ENCODE measurements around the gene EZR. TPM values are rescaled to one million over a fixed set of nuclear protein-coding genes. Genes with fewer than 3 reads are reported as not detected.
A peak's percentile ranks its signal among the peaks of the same experiment; 100 is the strongest.

EZR gene
- total RNA-seq, 2 experiments from 2014 or later, result 255 to 256 TPM

- intact Hi-C loops (cut with micrococcal nuclease), result loop anchor here (1.0 to 2.0 kb wide), 8 partner anchors 23 to 291 kb away; no protein-coding TSS in a partner anchor
- CTCF ChIA-PET, result interaction anchor here (0.9 kb wide), 1 partner anchor 54 kb away, joined by 3 read pairs; no protein-coding TSS in a partner anchor
- peak overlapping the region; percentile 100 for H3K4me3 Mint-ChIP-seq
- peaks cover 64% of the 10 kb centered on the region for H3K4me1 Mint-ChIP-seq (ENCODE audit: low read depth)
- POLR2A ChIA-PET, result interaction anchor here (0.6 to 2.1 kb wide), 5 partner anchors 9 to 163 kb away, joined by 3 to 7 read pairs (median 6); no protein-coding TSS in a partner anchor
- no peaks in the 10 kb centered on the region for H3K9me3 Mint-ChIP-seq
- DNase-seq, result peak; percentile 40
- H3K27ac Mint-ChIP-seq, result peak overlapping the region; percentile 99
- H3K36me3 Mint-ChIP-seq, result peaks cover 62% of the 10 kb centered on the region
- H3K27me3 Mint-ChIP-seq, result no peaks in the 10 kb centered on the region
Measured at GRCh38 chr6:158815907-158816306, 3.3 kb downstream of the EZR start.

GRCh38 chr6:158815379-158815724 is 3.8 kb downstream of the EZR start:
- no peaks in the 10 kb centered on the region for H3K9me3 Mint-ChIP-seq

GRCh38 chr6:158813032-158813431 is 6.1 kb downstream of the EZR start:
- Mint-ChIP-seq H3K36me3 (peaks cover 88% of the 10 kb centered on the region), H3K27me3 (no peaks in the 10 kb centered on the region), H3K4me1 (ENCODE audit: low read depth) (peaks cover 84% of the 10 kb centered on the region), H3K4me3 (peak overlapping the region; percentile 100), H3K27ac (peak overlapping the region; percentile 99), H3K9me3 (no peaks in the 10 kb centered on the region)
- peak; percentile 39 for DNase-seq
- intact Hi-C loops (cut with micrococcal nuclease), result no loop called here
- ChIA-PET CTCF (interaction anchor here (0.6 to 1.4 kb wide), 5 partner anchors 16 to 187 kb away, joined by 3 read pairs; partner anchors contain the start of gene RSPH3), POLR2A (interaction anchor here (1.0 to 4.2 kb wide), 6 partner anchors 10 to 57 kb away, joined by 3 to 28 read pairs (median 4); no protein-coding TSS in a partner anchor)

More at GRCh38 chr6:158815379-158815724, 3.8 kb downstream of the EZR start:
- H3K27me3 Mint-ChIP-seq, result no peaks in the 10 kb centered on the region
- ChIA-PET POLR2A (no interaction called here), CTCF (no interaction called here)
- peaks cover 67% of the 10 kb centered on the region for H3K36me3 Mint-ChIP-seq
- no peak for DNase-seq
- H3K27ac Mint-ChIP-seq, result peak overlapping the region; percentile 99
- H3K4me1 Mint-ChIP-seq (ENCODE audit: low read depth), result peaks cover 69% of the 10 kb centered on the region
- peak overlapping the region; percentile 100 for H3K4me3 Mint-ChIP-seq
- intact Hi-C loops (cut with micrococcal nuclease), result loop anchor here (2.0 kb wide), 1 partner anchor 63 kb away; no protein-coding TSS in a partner anchor

GRCh38 chr6:158812611-158813010 is 6.6 kb downstream of the EZR start:
- POLR2A ChIA-PET, result interaction anchor here (1.7 to 4.2 kb wide), 2 partner anchors 14 to 57 kb away, joined by 5 to 28 read pairs; no protein-coding TSS in a partner anchor
- Mint-ChIP-seq H3K4me3 (peak overlapping the region; percentile 100), H3K4me1 (ENCODE audit: low read depth) (peaks cover 88% of the 10 kb centered on the region), H3K9me3 (no peaks in the 10 kb centered on the region), H3K36me3 (peaks cover 88% of the 10 kb centered on the region), H3K27ac (peak overlapping the region; percentile 99), H3K27me3 (no peaks in the 10 kb centered on the region)
- no peak for DNase-seq
- intact Hi-C loops (cut with micrococcal nuclease), result no loop called here
- CTCF ChIA-PET, result interaction anchor here (1.1 to 2.5 kb wide), 3 partner anchors 13 to 160 kb away, joined by 3 to 8 read pairs (median 3); no protein-coding TSS in a partner anchor

DNA sequence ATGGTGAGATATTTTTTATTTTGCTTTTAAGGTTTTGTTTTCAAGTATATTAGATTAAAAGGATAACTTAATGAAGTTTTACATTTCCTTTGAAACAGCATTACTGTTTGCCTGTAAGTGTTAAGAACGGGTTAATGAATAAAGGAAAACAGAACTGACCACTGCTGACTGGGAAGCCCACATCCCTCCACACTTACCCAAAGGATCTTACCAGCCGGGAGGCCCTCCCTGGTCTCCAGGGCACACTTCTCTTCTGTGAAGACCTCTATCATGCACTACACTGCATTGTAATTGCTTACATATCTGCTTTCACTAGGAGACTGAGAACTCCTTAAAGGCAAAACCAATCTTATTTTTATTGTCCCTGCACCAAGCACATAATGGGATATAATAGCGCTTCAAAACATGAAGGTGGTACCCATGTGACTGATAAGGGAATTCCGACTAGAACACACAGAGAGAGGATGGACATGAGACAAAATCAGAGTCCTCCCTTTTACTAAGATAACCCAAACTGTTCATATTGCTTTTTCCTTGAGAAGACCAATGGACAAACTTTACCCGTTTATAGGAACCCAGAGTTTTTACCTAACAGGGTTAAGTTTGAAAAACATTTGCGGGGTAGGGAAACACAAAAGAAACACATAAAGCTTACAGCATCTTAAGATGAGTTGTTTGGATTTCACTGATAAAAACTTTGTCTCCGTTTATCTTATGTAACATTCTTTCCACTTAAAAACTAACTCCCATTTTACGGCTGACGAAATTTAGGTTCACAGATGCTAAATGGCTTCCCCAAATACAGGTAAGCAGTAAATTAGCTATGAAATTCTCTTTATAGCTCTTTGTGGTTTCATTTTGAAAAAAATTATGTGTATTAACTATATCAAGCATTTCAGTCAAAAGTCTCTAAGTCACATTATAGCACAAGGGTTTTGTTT is 8.7 kb downstream of the EZR start:
- Mint-ChIP-seq H3K9me3 (no peaks in the 10 kb centered on the region), H3K27ac (peak overlapping the region; percentile 26), H3K27me3 (no peaks in the 10 kb centered on the region), H3K4me3 (no peak overlapping the region), H3K36me3 (peaks cover 81% of the 10 kb centered on the region), H3K4me1 (ENCODE audit: low read depth) (peaks cover 98% of the 10 kb centered on the region)
- POLR2A ChIA-PET, result interaction anchor here (1.3 to 1.5 kb wide), 2 partner anchors 8 to 9 kb away, joined by 3 to 6 read pairs; no protein-coding TSS in a partner anchor
- CTCF ChIA-PET, result interaction anchor here (1.9 to 2.5 kb wide), 2 partner anchors 21 to 162 kb away, joined by 4 to 8 read pairs; no protein-coding TSS in a partner anchor
- no peak for DNase-seq
- intact Hi-C loops (cut with micrococcal nuclease), result no loop called here

DNA sequence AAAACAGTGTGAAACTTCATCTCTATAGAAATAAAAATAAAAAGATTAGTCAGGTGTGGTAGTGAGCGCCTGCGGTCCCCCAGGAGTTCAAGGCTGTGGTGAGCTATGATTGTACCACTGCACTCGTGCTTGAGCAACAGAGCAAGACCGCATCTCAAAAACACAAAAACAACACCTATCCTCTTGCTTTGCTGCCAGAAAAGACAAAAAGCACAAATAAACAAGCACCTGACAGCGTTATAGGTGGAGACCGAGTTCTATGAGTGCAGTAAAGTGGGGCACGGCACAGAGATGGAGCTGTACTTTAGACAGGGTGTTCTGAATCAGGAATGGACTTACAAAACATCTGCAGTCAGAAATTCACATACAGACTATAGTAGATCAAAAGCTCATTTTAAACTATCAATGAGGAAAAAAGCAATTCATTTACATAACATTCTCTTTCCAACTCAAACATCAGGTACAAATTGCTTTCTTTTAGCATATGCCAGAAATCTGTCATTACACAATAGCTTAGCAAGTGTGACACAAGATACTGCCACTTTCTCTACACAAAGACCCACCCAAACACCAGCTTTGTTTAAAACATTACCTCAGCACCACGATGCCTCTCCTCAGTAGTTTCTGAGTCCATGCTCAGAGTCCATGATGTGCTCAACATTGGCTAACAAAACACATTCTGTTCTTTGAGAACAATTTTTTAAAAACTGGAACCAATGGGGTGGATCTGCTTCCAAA is 10.1 kb downstream of the EZR start:
- Mint-ChIP-seq H3K27me3 (no peaks in the 10 kb centered on the region), H3K36me3 (peaks cover 73% of the 10 kb centered on the region), H3K4me3 (no peak overlapping the region), H3K4me1 (ENCODE audit: low read depth) (peaks cover 96% of the 10 kb centered on the region), H3K27ac (peak overlapping the region; percentile 79), H3K9me3 (no peaks in the 10 kb centered on the region)
- ChIA-PET POLR2A (interaction anchor here (1.0 to 1.6 kb wide), 3 partner anchors 8 to 61 kb away, joined by 3 to 4 read pairs (median 4); no protein-coding TSS in a partner anchor), CTCF (interaction anchor here (1.1 to 1.9 kb wide), 3 partner anchors 16 to 295 kb away, joined by 3 to 4 read pairs (median 3); no protein-coding TSS in a partner anchor)
- intact Hi-C loops (cut with micrococcal nuclease), result no loop called here
- DNase-seq, result peak; percentile 36

- DNase-seq, result no peak
- Mint-ChIP-seq H3K27me3 (no peaks in the 10 kb centered on the region), H3K9me3 (no peaks in the 10 kb centered on the region), H3K36me3 (peaks cover 69% of the 10 kb centered on the region), H3K4me3 (no peak overlapping the region), H3K27ac (peak overlapping the region; percentile 14), H3K4me1 (ENCODE audit: low read depth) (peaks cover 96% of the 10 kb centered on the region)
- ChIA-PET POLR2A (interaction anchor here (1.5 to 1.6 kb wide), 2 partner anchors 9 to 62 kb away, joined by 3 to 4 read pairs; no protein-coding TSS in a partner anchor), CTCF (interaction anchor here (0.9 to 1.9 kb wide), 4 partner anchors 15 to 296 kb away, joined by 3 to 4 read pairs (median 3); no protein-coding TSS in a partner anchor)
- intact Hi-C loops (cut with micrococcal nuclease), result no loop called here
Measured at GRCh38 chr6:158808442-158808833, 10.7 kb downstream of the EZR start.

- Mint-ChIP-seq H3K9me3 (no peaks in the 10 kb centered on the region), H3K36me3 (peaks cover 63% of the 10 kb centered on the region), H3K27ac (peak overlapping the region; percentile 14), H3K4me3 (no peak overlapping the region), H3K4me1 (ENCODE audit: low read depth) (peaks cover 92% of the 10 kb centered on the region), H3K27me3 (no peaks in the 10 kb centered on the region)
- no peak for DNase-seq
- intact Hi-C loops (cut with micrococcal nuclease), result no loop called here
- CTCF ChIA-PET, result interaction anchor here (0.6 to 1.9 kb wide), 3 partner anchors 13 to 151 kb away, joined by 3 to 4 read pairs (median 3); no protein-coding TSS in a partner anchor
- POLR2A ChIA-PET, result interaction anchor here (0.8 to 2.2 kb wide), 3 partner anchors 9 to 10 kb away, joined by 3 to 7 read pairs (median 3); no protein-coding TSS in a partner anchor
Measured at GRCh38 chr6:158807515-158808441, 11.4 kb downstream of the EZR start.

- CTCF ChIA-PET, result no interaction called here
- Mint-ChIP-seq H3K27me3 (no peaks in the 10 kb centered on the region), H3K4me3 (no peak overlapping the region), H3K27ac (peak overlapping the region; percentile 34), H3K9me3 (no peaks in the 10 kb centered on the region), H3K36me3 (peaks cover 55% of the 10 kb centered on the region), H3K4me1 (ENCODE audit: low read depth) (peaks cover 92% of the 10 kb centered on the region)
- POLR2A ChIA-PET, result interaction anchor here (2.2 kb wide), 1 partner anchor 11 kb away, joined by 7 read pairs; no protein-coding TSS in a partner anchor
- intact Hi-C loops (cut with micrococcal nuclease), result no loop called here
- no peak for DNase-seq
Measured at GRCh38 chr6:158805698-158806377, 13.3 kb downstream of the EZR start.

DNA sequence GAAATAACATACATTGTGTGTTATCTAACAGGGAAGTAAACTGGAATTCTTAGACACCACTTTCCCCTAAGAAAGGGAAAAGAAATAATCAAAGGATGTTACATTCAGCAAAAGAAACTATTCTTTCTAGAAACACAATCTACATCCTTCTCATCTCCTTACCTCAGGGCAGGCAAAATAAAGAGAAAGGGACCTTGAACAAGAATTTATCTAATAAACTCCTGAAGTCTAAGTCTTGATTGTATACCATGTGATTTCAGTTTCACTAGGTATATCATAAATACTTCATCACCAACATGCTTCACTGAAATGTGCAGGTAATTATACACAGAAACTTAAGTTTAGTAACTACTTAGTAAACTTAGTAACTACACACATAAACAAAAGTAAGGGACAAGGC is 15.0 kb downstream of the EZR start:
- H3K27me3 Mint-ChIP-seq, result no peaks in the 10 kb centered on the region
- peaks cover 91% of the 10 kb centered on the region for H3K4me1 Mint-ChIP-seq (ENCODE audit: low read depth)
- no peaks in the 10 kb centered on the region for H3K9me3 Mint-ChIP-seq
- DNase-seq, result no peak
- POLR2A ChIA-PET, result no interaction called here
- H3K4me3 Mint-ChIP-seq, result peak overlapping the region; percentile 35
- intact Hi-C loops (cut with micrococcal nuclease), result no loop called here
- CTCF ChIA-PET, result interaction anchor here (0.9 to 1.6 kb wide), 2 partner anchors 11 to 144 kb away, joined by 3 to 5 read pairs; no protein-coding TSS in a partner anchor
- H3K36me3 Mint-ChIP-seq, result peaks cover 41% of the 10 kb centered on the region
- H3K27ac Mint-ChIP-seq, result peak overlapping the region; percentile 78

Data from activated CD4-positive, alpha-beta memory T cell treated with anti-CD3 and anti-CD28 coated beads for 36 hours (primary cell).